ENCODE data around the gene EIF5B. TPM values are rescaled to one million over a fixed set of nuclear protein-coding genes. Genes with fewer than 3 reads are reported as not detected.

The EIF5B gene
- total RNA-seq, 1 experiment from 2014 or later: 79.5 TPM

DNA sequence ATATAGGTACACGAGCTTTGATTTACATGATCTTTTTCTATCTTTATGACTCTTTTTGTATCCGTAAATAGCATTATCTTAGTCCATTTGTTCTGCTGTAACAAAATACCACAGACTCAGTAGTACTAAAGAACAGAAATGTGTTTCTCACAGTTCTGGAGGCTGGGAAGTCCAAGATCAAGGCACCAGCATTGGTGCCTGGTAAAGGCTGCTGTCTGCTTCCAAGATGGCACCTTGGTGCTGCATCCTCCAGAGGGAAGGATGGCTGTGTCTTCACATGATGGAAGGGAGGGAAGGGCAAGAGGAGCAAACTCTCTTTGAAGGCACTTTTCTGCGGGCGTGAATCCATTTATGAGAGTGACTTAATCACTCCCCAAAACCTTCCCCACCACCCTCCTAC lies 36.0 kb downstream of the EIF5B start:
- Mint-ChIP-seq H3K4me1 (ENCODE audit: low read depth, unreplicated experiment) (no peaks in the 10 kb centered on the region), H3K36me3 (ENCODE audit: insufficient read depth, unreplicated experiment) (peaks cover 74% of the 10 kb centered on the region), H3K9me3 (ENCODE audit: unreplicated experiment) (peaks cover 16% of the 10 kb centered on the region), H3K27me3 (ENCODE audit: insufficient read depth, unreplicated experiment) (no peaks in the 10 kb centered on the region), H3K27ac (ENCODE audit: unreplicated experiment) (no peak overlapping the region), H3K4me3 (ENCODE audit: unreplicated experiment) (no peak overlapping the region)
- no TSS peak for BruUV-seq (replicated peaks)
- no peak for TF ChIP-seq CTCF (IDR thresholded peaks at IDR 0.05; ENCODE audit: insufficient read depth in 1 of 2, low read depth in 1 of 2, low read length in 1 of 2, severe bottlenecking in 1 of 2, unreplicated experiment in 1 of 2)
- H3K4me1 ChIP-seq: no peaks in the 10 kb centered on the region
- CTCF ChIA-PET: no interaction called here
- intact Hi-C loops (cut with micrococcal nuclease; ENCODE audit: unreplicated experiment): no loop called here
- DNase-seq: no peak
- H3K36me3 ChIP-seq (ENCODE audit: control insufficient read depth, insufficient read depth, low read length): peaks cover 3% of the 10 kb centered on the region
- no peaks in the 10 kb centered on the region for H3K27me3 ChIP-seq (replicated peaks; ENCODE audit: control insufficient read depth, insufficient read depth, low read length)
- H3K4me3 ChIP-seq (ENCODE audit: low read depth, low read length): no peak overlapping the region
- no peaks in the 10 kb centered on the region for H3K9me3 ChIP-seq
- POLR2A ChIA-PET: interaction anchor here (0.7 kb wide), 1 partner anchor 15 kb away, joined by 3 read pairs; no protein-coding TSS in a partner anchor

- Mint-ChIP-seq H3K9me3 (ENCODE audit: unreplicated experiment) (peaks cover 16% of the 10 kb centered on the region), H3K4me1 (ENCODE audit: low read depth, unreplicated experiment) (no peaks in the 10 kb centered on the region), H3K27me3 (ENCODE audit: insufficient read depth, unreplicated experiment) (no peaks in the 10 kb centered on the region), H3K4me3 (ENCODE audit: unreplicated experiment) (no peak overlapping the region), H3K36me3 (ENCODE audit: insufficient read depth, unreplicated experiment) (peaks cover 67% of the 10 kb centered on the region), H3K27ac (ENCODE audit: unreplicated experiment) (no peak overlapping the region)
- no peak for DNase-seq
- ChIA-PET POLR2A (interaction anchor here (0.7 kb wide), 1 partner anchor 31 kb away, joined by 7 read pairs; no protein-coding TSS in a partner anchor), CTCF (no interaction called here)
- H3K36me3 ChIP-seq (ENCODE audit: control insufficient read depth, insufficient read depth, low read length): peaks cover 3% of the 10 kb centered on the region
- no peaks in the 10 kb centered on the region for H3K9me3 ChIP-seq
- intact Hi-C loops (cut with micrococcal nuclease; ENCODE audit: unreplicated experiment): no loop called here
- no peak overlapping the region for H3K4me3 ChIP-seq (ENCODE audit: low read depth, low read length)
- no peaks in the 10 kb centered on the region for H3K4me1 ChIP-seq
- TF ChIP-seq CTCF (IDR thresholded peaks at IDR 0.05; ENCODE audit: insufficient read depth in 1 of 2, low read depth in 1 of 2, low read length in 1 of 2, severe bottlenecking in 1 of 2, unreplicated experiment in 1 of 2): no peak
- no peaks in the 10 kb centered on the region for H3K27me3 ChIP-seq (replicated peaks; ENCODE audit: control insufficient read depth, insufficient read depth, low read length)
- BruUV-seq (replicated peaks): no TSS peak
Measured at GRCh38 chr2:99374747-99375146, 37.6 kb downstream of the EIF5B start.

- Histone ChIP-seq H3K4me1 (no peaks in the 10 kb centered on the region), H3K9me3 (no peaks in the 10 kb centered on the region), H3K4me3 (ENCODE audit: low read depth, low read length) (no peak overlapping the region), H3K36me3 (ENCODE audit: control insufficient read depth, insufficient read depth, low read length) (peaks cover 3% of the 10 kb centered on the region), H3K27me3 (replicated peaks; ENCODE audit: control insufficient read depth, insufficient read depth, low read length) (no peaks in the 10 kb centered on the region)
- Mint-ChIP-seq H3K4me3 (ENCODE audit: unreplicated experiment) (no peak overlapping the region), H3K36me3 (ENCODE audit: insufficient read depth, unreplicated experiment) (peaks cover 74% of the 10 kb centered on the region), H3K27me3 (ENCODE audit: insufficient read depth, unreplicated experiment) (no peaks in the 10 kb centered on the region), H3K27ac (ENCODE audit: unreplicated experiment) (no peak overlapping the region), H3K4me1 (ENCODE audit: low read depth, unreplicated experiment) (no peaks in the 10 kb centered on the region), H3K9me3 (ENCODE audit: unreplicated experiment) (peaks cover 16% of the 10 kb centered on the region)
- no TSS peak for BruUV-seq (replicated peaks)
- no peak for DNase-seq
- CTCF ChIA-PET: no interaction called here
- intact Hi-C loops (cut with micrococcal nuclease; ENCODE audit: unreplicated experiment): no loop called here
- no peak for TF ChIP-seq CTCF (IDR thresholded peaks at IDR 0.05; ENCODE audit: insufficient read depth in 1 of 2, low read depth in 1 of 2, low read length in 1 of 2, severe bottlenecking in 1 of 2, unreplicated experiment in 1 of 2)
- POLR2A ChIA-PET: no interaction called here
Measured at GRCh38 chr2:99376254-99376864, 39.2 kb downstream of the EIF5B start.

Measured in Caco-2 (cell line).